Stimulated activated CD4-positive, alpha-beta T cell treated with anti-CD3 and anti-CD28 coated beads, Interleukin-2, amount 100 ng/mL, for 24 hours (primary cell): ENCODE results near the gene SF3B2.
A peak's percentile ranks its signal among the peaks of the same experiment; 100 is the strongest.
"Not testable (repeated sequence)": the region's sequence is repeated elsewhere in the genome, so short reads cannot be mapped to it uniquely, and the experiment has no call there.

Experiments used
- DNase-seq, 2 donors: peaks; one replicate each; pipeline ENCODE4 v3.0.0-alpha.2; 2020

SF3B2 gene

DNA sequence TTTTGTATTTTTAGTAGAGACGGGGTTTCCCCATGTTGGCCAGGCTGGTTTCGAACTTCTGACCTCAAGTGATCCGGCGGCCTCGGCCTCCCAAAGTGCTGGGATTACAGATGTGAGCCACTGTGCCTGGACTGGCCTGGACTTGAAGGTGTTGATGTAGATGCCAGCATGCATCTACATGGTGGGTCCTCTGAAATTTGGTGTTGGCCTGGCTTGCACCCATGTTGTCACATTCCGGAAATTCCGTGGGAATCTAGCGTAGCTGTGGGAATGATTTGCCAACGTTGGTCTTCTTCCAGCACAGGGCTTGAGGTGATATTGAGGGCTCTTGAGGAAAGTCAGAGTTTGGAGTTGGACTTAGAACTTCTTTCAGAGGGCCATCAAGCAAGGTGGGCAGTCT lies 24.4 kb downstream of the SF3B2 start:
- peak in 1 of 2 donors; percentile 11 for DNase-seq

DNA sequence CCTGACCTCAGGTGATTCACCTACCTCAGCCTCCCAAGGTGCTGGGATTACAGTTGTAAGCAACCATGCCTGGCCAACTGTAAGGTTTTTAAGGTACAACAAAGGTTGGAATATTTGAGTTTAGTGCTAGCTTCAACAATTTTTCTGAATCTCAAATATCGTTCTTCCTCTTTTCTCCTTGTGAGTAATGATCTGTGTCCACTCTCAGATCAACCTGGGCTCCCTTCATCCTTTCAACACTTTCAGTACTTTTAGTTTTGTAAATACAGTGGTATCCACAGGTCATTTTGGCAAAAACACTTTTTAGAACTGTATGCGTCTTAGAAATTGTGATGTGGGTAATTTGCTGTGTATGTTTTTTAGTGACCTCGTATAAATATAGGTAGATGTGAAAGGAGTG lies 25.8 kb downstream of the SF3B2 start:
- no peak for DNase-seq

DNA sequence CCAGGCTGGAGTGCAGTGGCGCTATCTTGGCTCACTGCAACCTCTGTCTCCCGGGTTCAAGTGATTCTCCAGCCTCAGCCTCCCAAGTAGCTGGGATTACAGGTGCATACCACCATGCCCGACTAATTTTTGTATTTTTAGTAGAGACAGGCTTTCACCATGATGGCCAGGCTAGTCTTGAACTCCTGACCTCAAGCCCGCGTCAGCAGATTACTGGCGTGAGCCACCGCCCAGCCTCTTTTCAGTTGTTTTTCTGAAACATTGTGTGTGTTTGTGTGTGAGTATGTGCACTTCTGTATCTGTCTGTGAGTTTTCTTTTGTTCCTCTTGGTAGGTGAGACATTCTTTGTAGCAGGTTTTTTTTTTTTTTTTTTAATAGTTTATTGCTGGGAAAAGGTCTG lies 26.8 kb downstream of the SF3B2 start:
- DNase-seq: peak in 1 of 2 donors; percentile 22

- DNase-seq: peak; percentile 68 to 73
These were observed 28.1 kb downstream of the SF3B2 start for GRCh38 chr11:66080055-66080817.

- DNase-seq: peak; percentile 62 to 63
These were observed 29.3 kb downstream of the SF3B2 start for GRCh38 chr11:66081505-66081904.

- peak in 1 of 2 donors; percentile 6 for DNase-seq
These were observed 31.0 kb downstream of the SF3B2 start for GRCh38 chr11:66082946-66083698.

DNA sequence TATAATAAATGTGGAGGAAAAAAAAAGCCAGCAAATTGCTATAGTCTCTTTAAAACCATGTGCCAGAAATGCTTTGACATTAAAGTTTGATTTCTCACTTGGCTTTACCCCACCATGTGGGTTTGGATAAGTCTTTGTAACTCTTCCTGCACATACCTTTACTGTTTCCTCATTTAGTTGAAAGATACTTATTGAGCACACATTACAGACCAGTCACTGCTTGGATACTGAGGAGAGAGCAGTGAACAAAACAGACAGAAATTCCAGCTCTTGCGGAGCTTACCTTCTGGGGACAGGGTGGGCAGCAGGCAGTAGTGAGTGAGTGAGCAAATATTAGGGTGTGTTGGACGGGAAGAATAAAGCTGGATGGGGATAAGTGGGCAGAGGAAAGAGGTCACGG lies 31.6 kb downstream of the SF3B2 start:
- no peak for DNase-seq

GRCh38 chr11:66084821-66085475 lies 32.8 kb downstream of the SF3B2 start:
- no peak for DNase-seq

- DNase-seq: peak in 1 of 2 donors; percentile 16
These were observed 35.2 kb downstream of the SF3B2 start for GRCh38 chr11:66087148-66087908.

DNA sequence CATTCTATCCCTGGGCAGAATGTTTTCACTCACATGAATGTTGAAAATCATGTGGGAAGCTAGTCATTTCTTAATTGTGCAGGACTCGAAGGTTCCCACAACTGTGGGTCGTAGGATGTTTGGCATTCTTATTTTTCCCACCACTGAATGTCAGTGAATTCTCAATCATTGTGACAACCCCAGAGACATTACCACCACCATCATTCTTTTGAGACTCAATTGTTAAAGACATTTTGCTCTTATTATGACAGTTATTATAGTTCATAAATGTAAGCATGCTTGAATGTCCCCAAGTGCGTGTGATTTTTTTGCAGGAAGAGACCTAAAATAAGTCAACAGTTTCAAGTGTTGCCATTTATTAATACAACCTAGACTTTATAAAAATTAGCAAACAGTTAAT lies 36.9 kb downstream of the SF3B2 start:
- no peak for DNase-seq

DNA sequence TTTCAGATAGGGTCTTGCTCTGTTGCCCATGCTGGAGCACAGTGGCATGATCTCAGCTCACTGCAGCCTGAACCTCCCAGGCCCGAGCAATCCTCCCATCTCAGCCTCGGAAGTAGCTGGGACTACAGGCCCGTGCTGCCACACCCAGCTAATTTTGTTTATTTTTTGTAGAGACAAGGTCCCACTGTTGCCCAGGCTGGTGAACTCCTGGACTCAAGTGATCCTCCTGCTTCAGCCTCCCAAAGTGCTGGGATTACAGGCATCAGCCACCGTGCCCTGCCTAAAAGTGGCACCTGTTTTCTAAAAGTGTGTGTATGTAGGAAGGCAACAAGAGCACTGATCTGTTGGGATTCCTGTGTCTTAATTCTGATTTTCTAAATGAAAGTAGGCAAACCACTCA lies 38.1 kb downstream of the SF3B2 start:
- DNase-seq: no peak

- not testable (repeated sequence) for DNase-seq
These were observed 40.0 kb downstream of the SF3B2 start for GRCh38 chr11:66092125-66092524.

DNA sequence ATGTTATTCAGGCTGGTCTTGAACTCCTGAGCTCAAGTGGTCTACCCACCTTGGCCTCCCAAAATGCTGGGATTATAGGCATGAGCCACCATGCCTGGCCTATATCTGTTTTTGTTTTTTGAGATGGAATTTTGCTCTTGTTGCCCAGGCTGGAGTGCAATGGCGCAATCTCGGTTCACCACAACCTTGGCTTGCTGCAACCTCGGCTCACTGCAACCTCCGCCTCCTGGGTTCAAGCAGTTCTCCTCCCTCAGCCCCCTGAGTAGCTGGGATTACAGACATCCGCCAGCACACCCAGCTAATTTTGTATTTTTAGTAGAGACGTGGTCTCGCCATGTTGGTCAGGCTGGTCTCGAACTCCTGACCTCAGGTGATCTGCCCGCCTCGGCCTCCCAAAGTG lies 47.6 kb downstream of the SF3B2 start:
- not testable (repeated sequence) for DNase-seq

GRCh38 chr11:66100272-66101065 lies 48.3 kb downstream of the SF3B2 start:
- peak; percentile 63 to 65 for DNase-seq

DNA sequence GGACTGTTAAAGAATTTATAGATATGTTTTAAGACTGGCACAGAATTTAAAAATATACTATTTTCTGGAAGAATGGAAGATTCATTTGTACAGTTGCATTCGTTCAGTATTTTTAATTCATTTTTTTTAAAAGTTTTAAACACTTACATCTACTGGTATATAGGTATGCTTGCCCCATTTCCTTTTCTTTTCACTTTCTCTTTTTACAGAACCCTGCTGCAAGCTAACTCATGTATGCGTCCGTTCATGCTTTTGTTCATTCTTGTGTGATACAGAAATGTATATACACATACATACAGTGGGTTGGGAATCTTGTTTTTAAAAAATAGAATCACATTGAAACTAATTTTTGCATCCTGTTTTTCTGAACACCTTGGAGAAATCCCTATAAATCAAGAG lies 48.9 kb downstream of the SF3B2 start:
- no peak for DNase-seq

- DNase-seq: no peak
These were observed 52.0 kb downstream of the SF3B2 start for GRCh38 chr11:66104057-66104638.

- peak in 1 of 2 donors; percentile 30 for DNase-seq
These were observed 54.8 kb downstream of the SF3B2 start for GRCh38 chr11:66106786-66107599.

DNA sequence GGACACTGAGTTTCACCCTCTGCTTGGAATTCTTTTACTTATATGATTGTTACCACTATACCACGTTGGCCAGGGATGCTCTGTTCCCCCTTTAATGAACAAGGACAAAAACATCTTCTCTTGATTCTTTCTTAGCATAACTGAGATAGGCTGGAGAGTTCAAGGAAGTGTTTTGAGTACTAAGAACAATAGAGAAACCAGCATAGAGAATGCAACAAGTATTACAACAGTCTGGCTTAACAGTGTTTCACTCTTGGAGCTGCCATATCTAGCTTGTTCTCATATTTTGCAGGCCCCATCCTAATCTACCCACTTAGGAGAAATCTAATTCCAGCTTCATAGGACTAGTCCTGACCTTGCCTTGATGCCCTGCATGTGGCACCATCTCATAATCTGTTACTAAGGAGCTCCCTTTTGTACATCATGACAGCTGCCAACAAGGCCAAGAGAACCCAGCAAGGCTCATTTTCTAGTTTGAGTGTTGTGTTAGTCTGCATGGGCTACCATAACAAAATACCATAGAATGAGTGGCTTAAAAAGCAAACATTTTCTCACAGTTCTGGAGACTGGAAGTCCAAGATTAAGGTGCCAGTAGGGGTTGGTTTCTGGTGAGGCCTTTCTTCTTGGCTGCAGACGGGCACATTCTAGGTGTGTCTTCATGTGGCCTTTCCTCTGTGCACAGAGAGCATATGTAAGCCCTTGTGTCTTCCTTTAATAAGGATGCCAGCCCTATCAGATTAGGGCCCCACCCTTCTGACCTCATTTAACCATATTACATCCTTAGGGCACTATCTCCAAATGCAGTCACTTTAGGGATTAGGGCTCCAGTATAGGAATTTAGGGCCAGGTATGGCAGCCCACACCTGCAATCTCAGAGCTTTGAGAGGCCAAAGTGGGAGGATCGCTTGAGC lies 55.7 kb downstream of the SF3B2 start:
- no peak for DNase-seq

- DNase-seq: no peak
These were observed 57.1 kb downstream of the SF3B2 start for GRCh38 chr11:66109294-66109693.

- no peak for DNase-seq
These were observed 59.0 kb downstream of the SF3B2 start for GRCh38 chr11:66111158-66111557.
